ENCODE data around the gene RHOD. TPM values are rescaled to one million over a fixed set of nuclear protein-coding genes. Genes with fewer than 3 reads are reported as not detected.

The RHOD gene
- total RNA-seq, 2 donors from 2014 or later = 17.1 to 18.1 TPM

DNA sequence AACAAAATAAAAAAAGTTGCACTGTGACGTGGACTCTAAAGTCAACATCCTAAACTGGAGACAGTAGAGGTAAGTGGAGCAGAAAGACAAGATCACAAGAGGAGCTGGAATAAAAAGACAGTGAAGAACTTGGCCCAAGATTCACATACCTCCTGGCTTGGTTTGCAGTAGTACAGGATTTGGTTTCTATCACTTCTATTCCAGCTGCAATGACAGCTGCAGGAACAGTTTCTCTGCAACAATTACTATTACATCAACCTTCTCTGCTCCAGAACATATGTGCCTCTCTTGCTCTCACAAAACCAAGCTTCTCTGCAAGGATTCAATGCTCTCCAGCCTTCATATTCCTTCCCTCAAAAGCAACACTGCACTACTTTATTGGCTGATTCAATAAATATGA is 54.6 kb downstream of the RHOD start:
- Histone ChIP-seq H3K9ac (ENCODE audit: extremely low read depth, low read length, poor library complexity, severe bottlenecking) (no peak overlapping the region), H3K36me3 (ENCODE audit: control insufficient read depth, insufficient read depth, low read length) (no peaks in the 10 kb centered on the region), H3K9me3 (ENCODE audit: control insufficient read depth, low read length) (no peaks in the 10 kb centered on the region), H3K4me1 (ENCODE audit: control insufficient read depth, insufficient read depth, low read length) (no peaks in the 10 kb centered on the region), H3K27ac (ENCODE audit: low read depth, low read length) (no peak overlapping the region), H3K27me3 (ENCODE audit: control insufficient read depth, insufficient read depth, low read length, poor library complexity, severe bottlenecking) (no peaks in the 10 kb centered on the region), H3K4me3 (ENCODE audit: low read length) (no peak overlapping the region)
- TF ChIP-seq CTCF (conservative IDR thresholded peaks at IDR 0.05) = no peak
- Mint-ChIP-seq H3K27me3 (ENCODE audit: insufficient read depth) (no peaks in the 10 kb centered on the region), H3K4me3 (no peak overlapping the region), H3K9me3 (no peaks in the 10 kb centered on the region), H3K36me3 (ENCODE audit: low read depth) (no peaks in the 10 kb centered on the region), H3K27ac (no peak overlapping the region), H3K4me1 (peaks cover 10% of the 10 kb centered on the region)
- no peak for DNase-seq
- 77 to 83% methylated on average over 1 of the region's 1 CpG for WGBS, 2 experiments (ENCODE audit: insufficient coverage in 1 of 2, insufficient read length in 1 of 2)

- peaks cover 5% of the 10 kb centered on the region for H3K4me1 ChIP-seq (ENCODE audit: control insufficient read depth, insufficient read depth, low read length)
- H3K27ac Mint-ChIP-seq = no peak overlapping the region
- 86 to 89% methylated on average over 4 to 5 of the region's 5 CpGs for WGBS, 2 experiments (ENCODE audit: insufficient coverage in 1 of 2, insufficient read length in 1 of 2)
- no peaks in the 10 kb centered on the region for H3K9me3 ChIP-seq (ENCODE audit: control insufficient read depth, low read length)
- no peaks in the 10 kb centered on the region for H3K36me3 Mint-ChIP-seq (ENCODE audit: low read depth)
- H3K9me3 Mint-ChIP-seq = no peaks in the 10 kb centered on the region
- H3K4me3 Mint-ChIP-seq = no peak overlapping the region
- H3K4me3 ChIP-seq (ENCODE audit: low read length) = no peak overlapping the region
- no peak for TF ChIP-seq CTCF (conservative IDR thresholded peaks at IDR 0.05)
- no peaks in the 10 kb centered on the region for H3K27me3 ChIP-seq (ENCODE audit: control insufficient read depth, insufficient read depth, low read length, poor library complexity, severe bottlenecking)
- H3K4me1 Mint-ChIP-seq = peaks cover 21% of the 10 kb centered on the region
- H3K36me3 ChIP-seq (ENCODE audit: control insufficient read depth, insufficient read depth, low read length) = no peaks in the 10 kb centered on the region
- H3K27ac ChIP-seq (ENCODE audit: low read depth, low read length) = no peak overlapping the region
- DNase-seq = peak; percentile 63
- H3K27me3 Mint-ChIP-seq (ENCODE audit: insufficient read depth) = no peaks in the 10 kb centered on the region
- H3K9ac ChIP-seq (ENCODE audit: extremely low read depth, low read length, poor library complexity, severe bottlenecking) = no peak overlapping the region
These were observed 56.6 kb downstream of the RHOD start for GRCh38 chr11:67113231-67113721.

GRCh38 chr11:67114275-67114896 is 57.7 kb downstream of the RHOD start:
- H3K27me3 Mint-ChIP-seq (ENCODE audit: insufficient read depth) = no peaks in the 10 kb centered on the region
- Histone ChIP-seq H3K9me3 (ENCODE audit: control insufficient read depth, low read length) (no peaks in the 10 kb centered on the region), H3K4me1 (ENCODE audit: control insufficient read depth, insufficient read depth, low read length) (peaks cover 5% of the 10 kb centered on the region), H3K4me3 (ENCODE audit: low read length) (no peak overlapping the region), H3K27me3 (ENCODE audit: control insufficient read depth, insufficient read depth, low read length, poor library complexity, severe bottlenecking) (no peaks in the 10 kb centered on the region), H3K9ac (ENCODE audit: extremely low read depth, low read length, poor library complexity, severe bottlenecking) (no peak overlapping the region), H3K36me3 (ENCODE audit: control insufficient read depth, insufficient read depth, low read length) (no peaks in the 10 kb centered on the region), H3K27ac (ENCODE audit: low read depth, low read length) (no peak overlapping the region)
- no peak overlapping the region for H3K4me3 Mint-ChIP-seq
- no peak overlapping the region for H3K27ac Mint-ChIP-seq
- no peaks in the 10 kb centered on the region for H3K9me3 Mint-ChIP-seq
- 88 to 92% methylated on average over 7 to 10 of the region's 10 CpGs for WGBS, 2 experiments (ENCODE audit: insufficient coverage in 1 of 2, insufficient read length in 1 of 2)
- DNase-seq = no peak
- H3K36me3 Mint-ChIP-seq (ENCODE audit: low read depth) = no peaks in the 10 kb centered on the region
- H3K4me1 Mint-ChIP-seq = peaks cover 21% of the 10 kb centered on the region
- no peak for TF ChIP-seq CTCF (conservative IDR thresholded peaks at IDR 0.05)
